H1 (cell line): Measurements from ENCODE around the gene TSFM. TPM values are rescaled to one million over a fixed set of nuclear protein-coding genes. Genes with fewer than 3 reads are reported as not detected.

Experiments
- CTCF ChIA-PET: fragments of 300-600 bp; sonication (Branson Sonifier 250); formaldehyde crosslinking; loops from one replicate; lab custom pipeline; 2021; ENCODE audit not compliant: partially characterized antibody; lab: Charles Lee
- POLR2A ChIA-PET: fragments of 300-600 bp; sonication (Branson Sonifier 250); formaldehyde crosslinking; loops from one replicate; lab custom pipeline; 2021; ENCODE audit warnings: inconsistent platforms; ENCODE audit not compliant: partially characterized antibody; lab: Charles Lee
- DNase-seq, 2 experiments: peaks; one replicate each; pipeline versions ENCODE4 v3.0.0 to v3.0.0-alpha.2; 2010 to 2022; ENCODE audit warnings: low spot score in 2 of 2, low read depth in 1 of 2, mixed read lengths in 1 of 2
- FAIRE-seq: peaks from 2 replicates; lab custom pipeline; 2011; peaks lifted over from hg19 to GRCh38; lab: Jason Lieb, UNC
- H2AFZ ChIP-seq: 2 replicates; pipeline ENCODE4 v1.8.1; 2012; ENCODE audit warnings: low read length, inconsistent platforms
- H2AK5ac ChIP-seq: 2 replicates; pipeline ENCODE4 v1.6.1; 2013; ENCODE audit warnings: low read depth, low read length
- H2BK120ac ChIP-seq: replicated peaks from 2 replicates; pipeline ENCODE3; 2013; ENCODE audit warnings: low read depth, low read length, inconsistent platforms
- H2BK12ac ChIP-seq: 2 replicates; pipeline ENCODE4 v1.6.1; 2013; ENCODE audit warnings: low read depth, low read length
- H2BK15ac ChIP-seq: 2 replicates; pipeline ENCODE4 v1.6.1; 2013; ENCODE audit warnings: low read length
- H2BK20ac ChIP-seq: 2 replicates; pipeline ENCODE4 v1.6.1; 2013; ENCODE audit warnings: low read length
- H2BK5ac ChIP-seq: 2 replicates; pipeline ENCODE4 v1.6.1; 2013; ENCODE audit warnings: low read depth, low read length
- H3K14ac ChIP-seq: 2 replicates; pipeline ENCODE4 v1.6.1; 2013; ENCODE audit warnings: inconsistent platforms; ENCODE audit not compliant: insufficient read length
- H3K18ac ChIP-seq: 2 replicates; pipeline ENCODE4 v1.6.1; 2013; ENCODE audit warnings: low read length; ENCODE audit errors: extremely low read depth
- H3K23ac ChIP-seq: 2 replicates; pipeline ENCODE4 v1.6.1; 2013; ENCODE audit warnings: inconsistent platforms; ENCODE audit not compliant: insufficient read length
- H3K23me2 ChIP-seq: 2 replicates; pipeline ENCODE4 v1.6.1; 2013; ENCODE audit warnings: low read depth, low read length
- H3K27ac ChIP-seq: 2 replicates; pipeline ENCODE4 v1.6.1; 2011; ENCODE audit warnings: low read depth, low read length, inconsistent platforms
- H3K27me3 ChIP-seq, 4 experiments: replicated peaks in 1 of 4; 1 replicate in 1 of 4; 2 replicates in 3 of 4; pipeline versions ENCODE4 v1.6.1 to v1.8.1; 2011 to 2013; ENCODE audit warnings: low read length in 3 of 4, mild to moderate bottlenecking in 3 of 4, inconsistent platforms in 2 of 4, mixed read lengths in 2 of 4, moderate library complexity in 1 of 4; ENCODE audit not compliant: control insufficient read depth in 3 of 4, insufficient read depth in 3 of 4; ENCODE audit errors: extremely low read depth in 1 of 4
- H3K36me3 ChIP-seq, 4 experiments: 2 replicates each; pipeline versions ENCODE4 v1.6.1 to v1.8.1; 2011 to 2013; ENCODE audit warnings: mild to moderate bottlenecking in 4 of 4, low read length in 3 of 4, moderate library complexity in 2 of 4, control low read depth in 1 of 4, inconsistent platforms in 1 of 4; ENCODE audit not compliant: insufficient read depth in 4 of 4, control insufficient read depth in 2 of 4
- H3K4ac ChIP-seq: replicated peaks from 2 replicates; pipeline ENCODE3; 2013; ENCODE audit warnings: low read length, low read depth, mixed read lengths, inconsistent platforms; ENCODE audit not compliant: insufficient read length
- H3K4me1 ChIP-seq, 4 experiments: replicated peaks in 1 of 4; 1 replicate in 1 of 4; 2 replicates in 3 of 4; pipeline versions ENCODE4 v1.6.1 to v1.8.1; 2011 to 2013; ENCODE audit warnings: low read length in 3 of 4, inconsistent platforms in 2 of 4, mixed read lengths in 1 of 4; ENCODE audit not compliant: insufficient read depth in 4 of 4, control insufficient read depth in 3 of 4
- H3K4me2 ChIP-seq, 2 experiments: 2 replicates each; pipeline versions ENCODE4 v1.6.1 to v1.8.1; 2011 to 2013; ENCODE audit warnings: low read depth in 2 of 2, low read length in 2 of 2, control low read depth in 1 of 2, inconsistent platforms in 1 of 2, mild to moderate bottlenecking in 1 of 2; ENCODE audit not compliant: insufficient read depth in 1 of 2
- H3K4me3 ChIP-seq, 4 experiments: fragments of 200-600, 300-600 bp in 1 of 4; sonication (generic), shearing (Covaris generic), sonication (Bioruptor Twin) in 1 of 4; 2 replicates each; pipeline versions ENCODE4 v1.5.1 to v1.8.1; 2011 to 2016; ENCODE audit warnings: low read length in 4 of 4, low read depth in 3 of 4, control low read depth in 2 of 4, inconsistent platforms in 2 of 4, mild to moderate bottlenecking in 2 of 4, mixed read lengths in 1 of 4, moderate library complexity in 1 of 4; ENCODE audit not compliant: insufficient read depth in 2 of 4; ENCODE audit errors: extremely low read depth in 1 of 4
- H3K56ac ChIP-seq: replicated peaks from 2 replicates; pipeline ENCODE3; 2013; ENCODE audit warnings: low read depth, mild to moderate bottlenecking, mixed read lengths, low read length, inconsistent platforms; ENCODE audit not compliant: insufficient read length
- H3K79me1 ChIP-seq: 2 replicates; pipeline ENCODE4 v1.6.1; 2013; ENCODE audit warnings: low read depth, low read length, control low read depth
- H3K79me2 ChIP-seq, 2 experiments: 2 replicates each; pipeline versions ENCODE4 v1.6.1 to v1.8.1; 2012 to 2013; ENCODE audit warnings: low read length in 2 of 2, mild to moderate bottlenecking in 2 of 2, inconsistent platforms in 1 of 2; ENCODE audit not compliant: insufficient read depth in 2 of 2, control insufficient read depth in 1 of 2
- H3K9ac ChIP-seq, 4 experiments: replicated peaks in 1 of 4; 1 replicate in 1 of 4; 2 replicates in 3 of 4; pipeline versions ENCODE4 v1.6.1 to v1.8.1; 2011 to 2013; ENCODE audit warnings: low read depth in 3 of 4, low read length in 3 of 4, control low read depth in 2 of 4, mild to moderate bottlenecking in 2 of 4, moderate library complexity in 2 of 4, inconsistent platforms in 1 of 4; ENCODE audit errors: extremely low read depth in 1 of 4
- H3K9me3 ChIP-seq, 2 experiments: 2 replicates each; pipeline versions ENCODE4 v1.6.1 to v1.8.1; 2012 to 2013; ENCODE audit warnings: mild to moderate bottlenecking in 2 of 2, moderate library complexity in 2 of 2, control low read depth in 1 of 2, inconsistent platforms in 1 of 2, low read depth in 1 of 2, low read length in 1 of 2, mixed read lengths in 1 of 2; ENCODE audit not compliant: insufficient read depth in 2 of 2
- H4K20me1 ChIP-seq, 2 experiments: replicated peaks in 1 of 2; 2 replicates each; pipeline versions ENCODE3 to v1.8.1; 2011 to 2013; ENCODE audit warnings: inconsistent platforms in 2 of 2, low read length in 2 of 2, mild to moderate bottlenecking in 1 of 2; ENCODE audit not compliant: insufficient read depth in 2 of 2, control insufficient read depth in 1 of 2
- H4K5ac ChIP-seq: 2 replicates; pipeline ENCODE4 v1.6.1; 2013; ENCODE audit warnings: low read length, low read depth, mixed read lengths, inconsistent platforms; ENCODE audit not compliant: insufficient read length
- H4K8ac ChIP-seq: 2 replicates; pipeline ENCODE4 v1.8.0; 2013; ENCODE audit warnings: mild to moderate bottlenecking, moderate library complexity, low read length, inconsistent platforms; ENCODE audit not compliant: insufficient read depth; ENCODE audit errors: extremely low read depth
- H4K91ac ChIP-seq: replicated peaks from 2 replicates; pipeline ENCODE3; 2013; ENCODE audit warnings: low read length, mixed read lengths, inconsistent platforms; ENCODE audit not compliant: insufficient read length
- ATF2 ChIP-seq: IDR thresholded peaks from 2 replicates; pipeline ENCODE4 v1.6.1; 2012; ENCODE audit warnings: low read length, inconsistent platforms
- CHD2 ChIP-seq: IDR thresholded peaks from 2 replicates; pipeline ENCODE4 v1.6.1; 2012; ENCODE audit warnings: low read length, improper control_type of control experiment
- CREB1 ChIP-seq: IDR thresholded peaks from 2 replicates; pipeline ENCODE4 v1.6.1; 2012; ENCODE audit warnings: inconsistent platforms
- RFX5 ChIP-seq: IDR thresholded peaks from 2 replicates; pipeline ENCODE4 v1.6.1; 2011; ENCODE audit warnings: low read depth, low read length, improper control_type of control experiment, borderline replicate concordance
- RNF2 ChIP-seq: fragments of 200-900, 300-1000 bp; sonication (generic); IDR thresholded peaks from 2 replicates; pipeline ENCODE4 v1.7.1; 2016; ENCODE audit warnings: borderline replicate concordance, low read depth, mild to moderate bottlenecking, antibody characterized with exemption, low read length; ENCODE audit not compliant: poor library complexity, severe bottlenecking; ENCODE audit errors: missing control alignments
- RXRA ChIP-seq: IDR thresholded peaks from 2 replicates; pipeline ENCODE4 v1.6.1; 2011; ENCODE audit warnings: low read depth, mild to moderate bottlenecking, low read length, moderate library complexity; ENCODE audit not compliant: insufficient read depth
- SP4 ChIP-seq: IDR thresholded peaks from 2 replicates; pipeline ENCODE4 v1.6.1; 2012; ENCODE audit warnings: low read length, inconsistent platforms
- WGBS, 2 experiments: shearing (Covaris generic) in 1 of 2; methylation state at CpG; one replicate each; pipeline versions ENCODE4 v1.1.6 to v1.1.7; 2013 to 2015; ENCODE audit warnings: low lambda C conversion rate in 2 of 2, mixed read lengths in 2 of 2, inconsistent platforms in 1 of 2, low coverage in 1 of 2, missing lambda C conversion rate in 1 of 2; ENCODE audit not compliant: insufficient replicate concordance in 2 of 2, insufficient coverage in 1 of 2, insufficient read length in 1 of 2; ENCODE audit errors: extremely low coverage in 1 of 2, missing lambda C conversion rate in 1 of 2; 5-methylcytosine and 5-hydroxymethylcytosine counted together
- polyA plus RNA-seq, 7 experiments: library from polyadenylated mRNA; depleted of rRNA in 3 of 7; stranded (reverse) in 5 of 7; unstranded in 2 of 7; fragments of >200 nt in 5 of 7; fragments of 200-250 nt in 2 of 7; gene quantifications; 1 replicate in 5 of 7; 2 replicates in 1 of 7; 4 replicates in 1 of 7; pipeline versions ENCODE4 v1.2.1 to v1.2.3, GENCODE V29; 2011 to 2013; ENCODE audit warnings: missing spikeins in 2 of 7, mixed read lengths in 2 of 7
- total RNA-seq: library from RNA; stranded (reverse); fragmentation: NEBNext Ultra II Directional; extraction: Animal tissue kit (Norgen Biotek cat#: 25700); gene quantifications from 2 replicates; pipeline ENCODE4 v1.2.1, GENCODE V29; 2021

Gene TSFM
- total and polyA plus RNA-seq, 2 of the 8 experiments (the other 6 are each of a cell fraction or from before 2014, with no cell fraction given), result 17.4 to 49.8 TPM

- no peak overlapping the region for H3K23ac ChIP-seq
- no peak overlapping the region for H3K4me2 ChIP-seq
- no peak overlapping the region for H3K4ac ChIP-seq
- H3K23me2 ChIP-seq, result no peaks in the 10 kb centered on the region
- H2BK5ac ChIP-seq, result no peak overlapping the region
- ChIA-PET POLR2A (interaction anchor here (0.9 to 1.8 kb wide), 9 partner anchors 11 to 101 kb away, joined by 3 to 6 read pairs (median 4); partner anchors contain the start of genes AVIL, EEF1AKMT3 and METTL1), CTCF (interaction anchor here (0.7 to 1.7 kb wide), 6 partner anchors 8 to 99 kb away, joined by 3 to 7 read pairs (median 3); no protein-coding TSS in a partner anchor)
- H3K27ac ChIP-seq, result no peak overlapping the region
- H3K14ac ChIP-seq, result no peak overlapping the region
- no peak overlapping the region for H2BK120ac ChIP-seq
- no peak overlapping the region for H2AK5ac ChIP-seq
- no peak overlapping the region for H3K4me3 ChIP-seq
- H3K36me3 ChIP-seq, result peaks cover 0 to 3% (median 0%) of the 10 kb centered on the region in 4 experiments; a peak in 3 of 8 replicates
- H3K9ac ChIP-seq, result no peak overlapping the region
- no peak overlapping the region for H4K91ac ChIP-seq
- no peak overlapping the region for H3K56ac ChIP-seq
- 86% methylated on average over 9 of the region's 9 CpGs; no CpG with 5 or more reads in 1 of the 2 experiments for WGBS, 2 experiments
- H4K5ac ChIP-seq, result no peak overlapping the region
- H3K18ac ChIP-seq, result no peak overlapping the region
- no peaks in the 10 kb centered on the region for H3K79me2 ChIP-seq
- FAIRE-seq (no peak), DNase-seq (no peak)
- peaks cover 0 to 2% (median under 1%) of the 10 kb centered on the region in 4 experiments; a peak in 1 of 7 replicates for H3K4me1 ChIP-seq
- H2BK12ac ChIP-seq, result no peak overlapping the region
- no peak overlapping the region; the same call in 1 of the 2 replicates for H4K8ac ChIP-seq
- H4K20me1 ChIP-seq, result no peaks in the 10 kb centered on the region
- H3K79me1 ChIP-seq, result no peaks in the 10 kb centered on the region
- no peak overlapping the region for H2BK15ac ChIP-seq
- H2BK20ac ChIP-seq, result no peak overlapping the region
- H2AFZ ChIP-seq, result no peak overlapping the region
- no peaks in the 10 kb centered on the region for H3K27me3 ChIP-seq
- H3K9me3 ChIP-seq, result no peaks in the 10 kb centered on the region
- TF ChIP-seq CHD2 (no peak), CREB1 (no peak), RFX5 (no peak), SP4 (no peak), RNF2 (no peak), ATF2 (no peak), RXRA (no peak)
Measured at GRCh38 chr12:57807285-57807684, 24.7 kb downstream of the TSFM start.
